SU-DHL-6 (cell line): Measurements from ENCODE around the gene TATDN3.

Source experiments
- EZH2phosphoT487 ChIP-seq: fragments of 200-600 bp; sonication (generic), shearing (Covaris generic); conservative IDR thresholded peaks from 2 replicates; pipeline ENCODE4 v1.6.1; 2018; ENCODE audit warnings: mild to moderate bottlenecking, antibody characterized with exemption, low read length, moderate library complexity, mixed read lengths
- TF ChIP-seq, protein P1 (sequence below): fragments of 200-600 bp; sonication (generic); IDR thresholded peaks from one replicate; pipeline ENCODE4 v1.5.1; 2017; ENCODE audit warnings: antibody characterized with exemption, mild to moderate bottlenecking, low read length, moderate library complexity; ENCODE audit not compliant: insufficient read depth, poor library complexity, severe bottlenecking

DNA sequence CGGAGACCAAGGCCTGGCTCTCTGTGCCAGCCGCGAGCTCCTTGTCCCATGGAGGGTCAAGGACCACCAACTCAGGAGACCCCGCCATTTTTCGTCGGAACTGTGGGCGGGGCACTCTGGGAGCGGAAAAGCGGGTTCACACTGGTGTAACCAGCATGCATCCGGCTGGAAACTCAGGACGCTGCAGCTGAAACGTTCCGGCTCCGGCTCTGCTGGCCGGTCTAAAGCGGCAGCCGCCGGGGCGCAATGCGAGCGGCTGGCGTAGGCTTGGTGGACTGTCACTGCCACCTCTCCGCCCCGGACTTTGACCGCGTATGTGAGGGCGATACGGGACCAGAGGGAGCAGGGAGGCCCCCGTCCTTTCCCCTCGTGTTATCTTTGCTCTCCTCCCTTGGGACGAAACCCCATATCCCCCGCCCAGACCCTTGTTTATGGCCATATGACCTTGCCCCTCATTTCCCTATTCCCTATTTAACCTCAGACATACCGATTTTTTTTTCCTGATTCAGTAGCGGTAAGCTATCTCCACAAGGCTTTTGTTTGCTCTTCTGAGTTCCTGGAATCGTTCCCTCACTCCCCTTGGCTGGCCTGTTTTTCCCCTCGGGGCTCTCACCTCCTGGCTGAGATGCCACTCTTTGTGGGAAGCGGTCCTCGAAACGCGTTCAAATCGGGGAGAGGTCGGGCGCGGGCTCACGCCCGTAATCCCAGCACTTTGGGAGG is at the start of gene TATDN3, which contains the start of gene NSL1:
- TF ChIP-seq, protein P1, sequence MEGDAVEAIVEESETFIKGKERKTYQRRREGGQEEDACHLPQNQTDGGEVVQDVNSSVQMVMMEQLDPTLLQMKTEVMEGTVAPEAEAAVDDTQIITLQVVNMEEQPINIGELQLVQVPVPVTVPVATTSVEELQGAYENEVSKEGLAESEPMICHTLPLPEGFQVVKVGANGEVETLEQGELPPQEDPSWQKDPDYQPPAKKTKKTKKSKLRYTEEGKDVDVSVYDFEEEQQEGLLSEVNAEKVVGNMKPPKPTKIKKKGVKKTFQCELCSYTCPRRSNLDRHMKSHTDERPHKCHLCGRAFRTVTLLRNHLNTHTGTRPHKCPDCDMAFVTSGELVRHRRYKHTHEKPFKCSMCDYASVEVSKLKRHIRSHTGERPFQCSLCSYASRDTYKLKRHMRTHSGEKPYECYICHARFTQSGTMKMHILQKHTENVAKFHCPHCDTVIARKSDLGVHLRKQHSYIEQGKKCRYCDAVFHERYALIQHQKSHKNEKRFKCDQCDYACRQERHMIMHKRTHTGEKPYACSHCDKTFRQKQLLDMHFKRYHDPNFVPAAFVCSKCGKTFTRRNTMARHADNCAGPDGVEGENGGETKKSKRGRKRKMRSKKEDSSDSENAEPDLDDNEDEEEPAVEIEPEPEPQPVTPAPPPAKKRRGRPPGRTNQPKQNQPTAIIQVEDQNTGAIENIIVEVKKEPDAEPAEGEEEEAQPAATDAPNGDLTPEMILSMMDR = no peak
- TF ChIP-seq EZH2phosphoT487 = no peak
